HG03378 (cell line): ENCODE data around the gene ACR.
"Not testable (repeated sequence)": the region's sequence is repeated elsewhere in the genome, so short reads cannot be mapped to it uniquely, and the experiment has no call there.

Experiments used
- ATAC-seq: cut with Tn5 transposase; IDR thresholded peaks from one replicate; pipeline ENCODE4 v1.9.1; 2021; ENCODE audit warnings: mild to moderate bottlenecking, moderate library complexity; ENCODE audit not compliant: unreplicated experiment

Gene ACR

GRCh38 chr22:50730941-50731661, 6.9 kb upstream of the ACR start:
- ATAC-seq = no peak

GRCh38 chr22:50731811-50732624, 6.0 kb upstream of the ACR start:
- no peak for ATAC-seq

GRCh38 chr22:50732681-50733080, 5.3 kb upstream of the ACR start:
- no peak for ATAC-seq

GRCh38 chr22:50733521-50734342, 4.3 kb upstream of the ACR start:
- no peak for ATAC-seq

GRCh38 chr22:50734343-50734771, 3.6 kb upstream of the ACR start:
- no peak for ATAC-seq

- no peak for ATAC-seq
Observed at GRCh38 chr22:50734986-50735738, 2.8 kb upstream of the ACR start.

- ATAC-seq = no peak
Observed at GRCh38 chr22:50735739-50736030, 2.3 kb upstream of the ACR start.

- no peak for ATAC-seq
Observed at GRCh38 chr22:50738649-50739227, 734 bp downstream of the ACR start.

- no peak for ATAC-seq
Observed at GRCh38 chr22:50739279-50739691, 1.3 kb downstream of the ACR start.

- no peak for ATAC-seq
Observed at GRCh38 chr22:50739894-50740293, 1.9 kb downstream of the ACR start.

- not testable (repeated sequence) for ATAC-seq
Observed at GRCh38 chr22:50740714-50741113, 2.7 kb downstream of the ACR start.

GRCh38 chr22:50744424-50744823, 6.4 kb downstream of the ACR start:
- not testable (repeated sequence) for ATAC-seq

- not testable (repeated sequence) for ATAC-seq
Observed at GRCh38 chr22:50747521-50747920, 9.5 kb downstream of the ACR start.

GRCh38 chr22:50748630-50749029, 10.6 kb downstream of the ACR start:
- ATAC-seq = not testable (repeated sequence)

GRCh38 chr22:50749302-50750074, 11.5 kb downstream of the ACR start:
- not testable (repeated sequence) for ATAC-seq

GRCh38 chr22:50755251-50755650, 17.2 kb downstream of the ACR start:
- ATAC-seq = not testable (repeated sequence)

GRCh38 chr22:50756406-50756805, 18.4 kb downstream of the ACR start:
- not testable (repeated sequence) for ATAC-seq

GRCh38 chr22:50756949-50757491, 19.0 kb downstream of the ACR start:
- not testable (repeated sequence) for ATAC-seq

- not testable (repeated sequence) for ATAC-seq
Observed at GRCh38 chr22:50759597-50760341, 21.8 kb downstream of the ACR start.
